Caco-2 (cell line): ENCODE data around the gene DGKE. TPM values are rescaled to one million over a fixed set of nuclear protein-coding genes. Genes with fewer than 3 reads are reported as not detected.

Experiments
- BruUV-seq: library from RNA; stranded (reverse); fragments of 400-500 nt; replicated peaks from 2 replicates; lab custom pipeline; 2021; lab: Mats Ljungman, UMichigan
- CTCF ChIA-PET: fragments of 300-600 bp; sonication (Branson Sonifier 250); formaldehyde crosslinking; loops from one replicate; lab custom pipeline; 2022; ENCODE audit warnings: antibody characterized with exemption; lab: Charles Lee
- POLR2A ChIA-PET: fragments of 300-600 bp; sonication (Branson Sonifier 250); formaldehyde crosslinking; loops from one replicate; lab custom pipeline; 2022; ENCODE audit warnings: antibody characterized with exemption; lab: Charles Lee
- DNase-seq, 2 experiments: peaks; one replicate each; pipeline versions ENCODE4 v3.0.0 to v3.0.0-alpha.2; 2020 to 2022
- H3K27me3 ChIP-seq: replicated peaks from 2 replicates; pipeline ENCODE4 v1.6.0; 2011; ENCODE audit warnings: low read length; ENCODE audit not compliant: control insufficient read depth, insufficient read depth
- H3K36me3 ChIP-seq: 2 replicates; pipeline ENCODE4 v1.5.1; 2011; ENCODE audit warnings: low read length; ENCODE audit not compliant: control insufficient read depth, insufficient read depth
- H3K4me1 ChIP-seq: fragments of 250-450 bp; sonication (Bioruptor Pico); 2 replicates; pipeline ENCODE4 v1.5.1; 2020; ENCODE audit warnings: mild to moderate bottlenecking
- H3K4me3 ChIP-seq: 2 replicates; pipeline ENCODE4 v1.5.1; 2011; ENCODE audit warnings: low read depth, mild to moderate bottlenecking, control low read depth, low read length
- H3K9me3 ChIP-seq: fragments of 250-450 bp; sonication (Bioruptor Pico); 2 replicates; pipeline ENCODE4 v1.5.1; 2020; ENCODE audit warnings: mild to moderate bottlenecking, moderate library complexity
- H3K27ac Mint-ChIP-seq: one replicate; pipeline ENCODE4 v1.8.0; 2022; ENCODE audit warnings: mixed read lengths; ENCODE audit not compliant: unreplicated experiment
- H3K27me3 Mint-ChIP-seq: one replicate; pipeline ENCODE4 v1.8.0; 2022; ENCODE audit warnings: mixed read lengths; ENCODE audit not compliant: insufficient read depth, unreplicated experiment
- H3K36me3 Mint-ChIP-seq: one replicate; pipeline ENCODE4 v1.8.0; 2022; ENCODE audit warnings: mild to moderate bottlenecking, mixed read lengths; ENCODE audit not compliant: insufficient read depth, unreplicated experiment
- H3K4me1 Mint-ChIP-seq: one replicate; pipeline ENCODE4 v1.8.0; 2022; ENCODE audit warnings: low read depth, mixed read lengths; ENCODE audit not compliant: unreplicated experiment
- H3K4me3 Mint-ChIP-seq: one replicate; pipeline ENCODE4 v1.8.0; 2022; ENCODE audit warnings: mild to moderate bottlenecking, moderate library complexity, mixed read lengths; ENCODE audit not compliant: unreplicated experiment
- H3K9me3 Mint-ChIP-seq: one replicate; pipeline ENCODE4 v1.8.0; 2022; ENCODE audit warnings: mixed read lengths; ENCODE audit not compliant: unreplicated experiment
- intact Hi-C: fragments of 100-400 bp; cut with micrococcal nuclease; formaldehyde crosslinking; loops from one replicate; pipeline ENCODE4 v1.10.0; 2022; ENCODE audit not compliant: unreplicated experiment
- total RNA-seq: library from RNA; stranded (reverse); gene quantifications from 2 replicates; pipeline ENCODE4 v1.2.3, GENCODE V29; 2022
- TF ChIP-seq, protein P1 (sequence below), 2 experiments: fragments of 200-600 bp in 1 of 2; IDR thresholded peaks; 1 replicate in 1 of 2; 2 replicates in 1 of 2; pipeline versions ENCODE4 v1.5.1 to v1.8.0; 2011 to 2022; ENCODE audit warnings: antibody characterized with exemption in 1 of 2, control low read depth in 1 of 2, inconsistent platforms in 1 of 2, low read depth in 1 of 2, low read length in 1 of 2, mild to moderate bottlenecking in 1 of 2, moderate library complexity in 1 of 2; ENCODE audit not compliant: insufficient read depth in 1 of 2, severe bottlenecking in 1 of 2, unreplicated experiment in 1 of 2

DGKE gene
- total RNA-seq, 1 experiment from 2014 or later: 15.5 TPM

DNA sequence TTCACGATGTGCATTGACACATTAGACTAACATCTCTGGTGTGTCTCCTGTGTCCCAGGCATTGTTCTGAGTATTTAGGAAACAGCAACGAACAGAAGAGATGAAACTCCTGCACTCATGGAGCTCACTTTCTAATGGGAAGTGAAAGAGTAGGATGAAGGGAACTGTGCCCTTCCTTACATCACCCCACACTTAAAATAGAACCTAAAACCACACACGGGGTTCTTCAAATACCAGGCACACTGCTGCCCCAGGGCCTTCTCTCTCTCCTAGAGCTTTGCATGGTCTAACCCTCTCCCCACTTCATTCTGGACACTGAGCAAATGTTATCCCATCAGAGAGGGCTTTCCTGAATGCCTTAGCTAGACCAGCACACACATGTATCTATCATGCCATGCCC lies 46.2 kb downstream of the DGKE start:
- CTCF ChIA-PET: no interaction called here
- H3K27ac Mint-ChIP-seq: no peak overlapping the region
- TF ChIP-seq, protein P1, sequence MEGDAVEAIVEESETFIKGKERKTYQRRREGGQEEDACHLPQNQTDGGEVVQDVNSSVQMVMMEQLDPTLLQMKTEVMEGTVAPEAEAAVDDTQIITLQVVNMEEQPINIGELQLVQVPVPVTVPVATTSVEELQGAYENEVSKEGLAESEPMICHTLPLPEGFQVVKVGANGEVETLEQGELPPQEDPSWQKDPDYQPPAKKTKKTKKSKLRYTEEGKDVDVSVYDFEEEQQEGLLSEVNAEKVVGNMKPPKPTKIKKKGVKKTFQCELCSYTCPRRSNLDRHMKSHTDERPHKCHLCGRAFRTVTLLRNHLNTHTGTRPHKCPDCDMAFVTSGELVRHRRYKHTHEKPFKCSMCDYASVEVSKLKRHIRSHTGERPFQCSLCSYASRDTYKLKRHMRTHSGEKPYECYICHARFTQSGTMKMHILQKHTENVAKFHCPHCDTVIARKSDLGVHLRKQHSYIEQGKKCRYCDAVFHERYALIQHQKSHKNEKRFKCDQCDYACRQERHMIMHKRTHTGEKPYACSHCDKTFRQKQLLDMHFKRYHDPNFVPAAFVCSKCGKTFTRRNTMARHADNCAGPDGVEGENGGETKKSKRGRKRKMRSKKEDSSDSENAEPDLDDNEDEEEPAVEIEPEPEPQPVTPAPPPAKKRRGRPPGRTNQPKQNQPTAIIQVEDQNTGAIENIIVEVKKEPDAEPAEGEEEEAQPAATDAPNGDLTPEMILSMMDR (IDR thresholded peaks at IDR 0.05; ENCODE audit: insufficient read depth in 1 of 2, low read depth in 1 of 2, low read length in 1 of 2, severe bottlenecking in 1 of 2, unreplicated experiment in 1 of 2): no peak
- Histone ChIP-seq H3K4me3 (no peak overlapping the region), H3K4me1 (no peaks in the 10 kb centered on the region), H3K36me3 (no peaks in the 10 kb centered on the region), H3K9me3 (no peaks in the 10 kb centered on the region), H3K27me3 (no peaks in the 10 kb centered on the region)
- H3K36me3 Mint-ChIP-seq: peaks cover 2% of the 10 kb centered on the region
- POLR2A ChIA-PET: no interaction called here
- BruUV-seq: no TSS peak
- H3K4me1 Mint-ChIP-seq: no peaks in the 10 kb centered on the region
- intact Hi-C loops: no loop called here
- H3K4me3 Mint-ChIP-seq: no peak overlapping the region
- peaks cover 11% of the 10 kb centered on the region for H3K9me3 Mint-ChIP-seq
- no peak for DNase-seq
- H3K27me3 Mint-ChIP-seq: no peaks in the 10 kb centered on the region

DNA sequence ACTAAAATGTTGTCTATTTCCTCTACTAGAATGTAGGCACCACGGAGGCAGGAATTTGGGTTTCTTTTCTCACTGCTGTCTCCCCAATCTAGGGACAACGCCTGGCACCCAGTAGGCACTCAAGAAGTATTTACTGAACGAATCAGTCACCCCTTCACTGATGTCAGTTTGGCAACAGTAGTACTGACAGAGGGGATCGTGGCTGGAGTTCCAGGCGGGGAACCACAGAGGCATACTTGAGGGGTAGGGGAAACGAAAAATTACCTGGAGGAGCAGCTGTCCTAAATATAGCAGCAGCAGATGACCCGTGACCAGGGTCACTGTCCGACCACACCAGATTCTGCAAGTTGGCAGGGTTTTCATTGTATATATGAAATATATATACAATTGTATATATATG lies 46.6 kb downstream of the DGKE start:
- no TSS peak for BruUV-seq
- Histone ChIP-seq H3K4me3 (no peak overlapping the region), H3K4me1 (no peaks in the 10 kb centered on the region), H3K9me3 (no peaks in the 10 kb centered on the region), H3K36me3 (no peaks in the 10 kb centered on the region), H3K27me3 (no peaks in the 10 kb centered on the region)
- Mint-ChIP-seq H3K27me3 (no peaks in the 10 kb centered on the region), H3K4me1 (no peaks in the 10 kb centered on the region), H3K4me3 (no peak overlapping the region), H3K36me3 (peaks cover 7% of the 10 kb centered on the region), H3K9me3 (peaks cover 11% of the 10 kb centered on the region), H3K27ac (no peak overlapping the region)
- CTCF ChIA-PET: no interaction called here
- TF ChIP-seq, protein P1 (IDR thresholded peaks at IDR 0.05; ENCODE audit: insufficient read depth in 1 of 2, low read depth in 1 of 2, low read length in 1 of 2, severe bottlenecking in 1 of 2, unreplicated experiment in 1 of 2): no peak
- POLR2A ChIA-PET: no interaction called here
- intact Hi-C loops: no loop called here
- DNase-seq: no peak

DNA sequence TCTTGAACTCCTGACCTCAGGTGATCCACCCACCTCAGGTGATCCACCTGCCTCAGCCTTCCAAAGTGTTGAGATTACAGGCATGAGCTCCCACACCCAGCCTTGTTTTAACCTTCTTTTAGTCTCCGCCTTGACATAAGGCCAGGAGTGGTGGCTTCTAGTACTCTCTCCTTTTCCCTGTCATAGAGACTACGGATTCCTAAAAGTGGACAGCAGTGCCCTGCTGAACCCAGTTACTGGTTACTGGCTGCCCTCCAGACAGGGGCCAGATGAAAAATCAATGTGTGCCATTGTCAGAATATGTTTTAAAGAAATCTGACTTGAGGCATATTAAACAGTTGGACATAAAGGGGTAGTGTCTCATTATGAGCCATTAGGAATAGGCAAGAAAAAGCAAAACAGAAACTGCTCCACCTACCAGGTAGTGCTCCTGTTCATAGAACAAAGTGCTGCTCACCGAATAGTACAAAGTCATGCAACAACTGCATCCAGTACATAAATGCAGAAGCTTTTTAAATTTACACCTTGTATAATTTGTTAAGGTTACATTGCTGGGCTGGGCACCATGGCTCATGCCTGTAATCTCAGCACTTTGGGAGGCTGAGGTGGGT lies 47.8 kb downstream of the DGKE start:
- intact Hi-C loops: no loop called here
- no peaks in the 10 kb centered on the region for H3K27me3 Mint-ChIP-seq
- no peaks in the 10 kb centered on the region for H3K9me3 ChIP-seq
- POLR2A ChIA-PET: no interaction called here
- peaks cover 6% of the 10 kb centered on the region for H3K4me1 Mint-ChIP-seq
- CTCF ChIA-PET: interaction anchor here (0.5 kb wide), 1 partner anchor 153 kb away, joined by 3 read pairs; no protein-coding TSS in a partner anchor
- H3K4me3 Mint-ChIP-seq: no peak overlapping the region
- no peaks in the 10 kb centered on the region for H3K4me1 ChIP-seq
- no peak overlapping the region for H3K27ac Mint-ChIP-seq
- DNase-seq: no peak
- no peak overlapping the region for H3K4me3 ChIP-seq
- no TSS peak for BruUV-seq
- peaks cover 12% of the 10 kb centered on the region for H3K9me3 Mint-ChIP-seq
- no peaks in the 10 kb centered on the region for H3K36me3 ChIP-seq
- H3K27me3 ChIP-seq: no peaks in the 10 kb centered on the region
- TF ChIP-seq, protein P1 (IDR thresholded peaks at IDR 0.05; ENCODE audit: insufficient read depth in 1 of 2, low read depth in 1 of 2, low read length in 1 of 2, severe bottlenecking in 1 of 2, unreplicated experiment in 1 of 2): no peak
- H3K36me3 Mint-ChIP-seq: peaks cover 18% of the 10 kb centered on the region
